PC-9 (cell line): ENCODE results near the gene LCE1C.

ENCODE experiments used
- EZH2 ChIP-seq: fragments of 200-600 bp; sonication (generic); IDR thresholded peaks from 2 replicates; pipeline ENCODE4 v1.8.0; 2017; ENCODE audit warnings: antibody characterized with exemption, low read depth
- TF ChIP-seq, protein P1 (sequence below): fragments of 200-600 bp; sonication (generic); conservative IDR thresholded peaks from 2 replicates; pipeline ENCODE4 v1.6.1; 2017; ENCODE audit warnings: mixed run types, antibody characterized with exemption, mild to moderate bottlenecking, moderate library complexity

- TF ChIP-seq, protein P1, sequence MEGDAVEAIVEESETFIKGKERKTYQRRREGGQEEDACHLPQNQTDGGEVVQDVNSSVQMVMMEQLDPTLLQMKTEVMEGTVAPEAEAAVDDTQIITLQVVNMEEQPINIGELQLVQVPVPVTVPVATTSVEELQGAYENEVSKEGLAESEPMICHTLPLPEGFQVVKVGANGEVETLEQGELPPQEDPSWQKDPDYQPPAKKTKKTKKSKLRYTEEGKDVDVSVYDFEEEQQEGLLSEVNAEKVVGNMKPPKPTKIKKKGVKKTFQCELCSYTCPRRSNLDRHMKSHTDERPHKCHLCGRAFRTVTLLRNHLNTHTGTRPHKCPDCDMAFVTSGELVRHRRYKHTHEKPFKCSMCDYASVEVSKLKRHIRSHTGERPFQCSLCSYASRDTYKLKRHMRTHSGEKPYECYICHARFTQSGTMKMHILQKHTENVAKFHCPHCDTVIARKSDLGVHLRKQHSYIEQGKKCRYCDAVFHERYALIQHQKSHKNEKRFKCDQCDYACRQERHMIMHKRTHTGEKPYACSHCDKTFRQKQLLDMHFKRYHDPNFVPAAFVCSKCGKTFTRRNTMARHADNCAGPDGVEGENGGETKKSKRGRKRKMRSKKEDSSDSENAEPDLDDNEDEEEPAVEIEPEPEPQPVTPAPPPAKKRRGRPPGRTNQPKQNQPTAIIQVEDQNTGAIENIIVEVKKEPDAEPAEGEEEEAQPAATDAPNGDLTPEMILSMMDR = no peak
- TF ChIP-seq EZH2 = no peak
Observed at GRCh38 chr1:152827173-152827572, 20.7 kb upstream of the LCE1C start, which contains the start of gene LCE1A.
